NCI-H1092 treated with DMSO at 0.1 percent for 48 hours (cell line): ENCODE results near the gene MAPK8.
A peak's percentile ranks its signal among the peaks of the same experiment; 100 is the strongest.
"Not testable (repeated sequence)": the region's sequence is repeated elsewhere in the genome, so short reads cannot be mapped to it uniquely, and the experiment has no call there.

Source experiments
- DNase-seq: peaks from one replicate; lab custom pipeline; 2025; lab: John Stamatoyannopoulos, UW

The MAPK8 gene

DNA sequence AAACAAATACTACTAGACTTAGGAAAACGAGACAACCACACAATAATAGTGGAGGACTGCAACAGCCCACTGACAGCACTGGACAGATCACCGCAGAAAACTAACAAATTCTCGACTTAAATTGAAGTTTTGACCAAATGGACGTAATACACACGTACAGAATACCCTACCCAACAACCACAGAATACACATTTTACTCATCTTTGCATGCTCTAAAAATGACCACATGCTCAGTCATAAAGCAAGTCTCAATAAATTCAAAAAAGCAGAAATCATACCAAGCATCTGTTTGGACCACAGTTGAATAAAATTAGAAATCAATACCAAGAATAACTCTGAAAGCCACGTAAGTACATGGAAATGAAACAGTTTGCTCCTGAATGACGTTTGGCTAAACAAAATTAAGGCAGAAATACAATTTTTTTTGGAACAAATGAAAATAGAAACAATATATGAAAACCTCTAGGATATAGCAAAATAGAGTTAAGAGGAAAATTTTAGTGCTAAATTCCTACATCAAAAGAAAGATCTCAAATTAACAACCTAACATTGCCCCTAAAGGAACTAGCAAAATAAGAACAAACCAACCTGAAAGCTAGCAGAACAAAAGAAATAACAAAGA is 30.6 kb downstream of the MAPK8 start:
- no peak for DNase-seq

DNA sequence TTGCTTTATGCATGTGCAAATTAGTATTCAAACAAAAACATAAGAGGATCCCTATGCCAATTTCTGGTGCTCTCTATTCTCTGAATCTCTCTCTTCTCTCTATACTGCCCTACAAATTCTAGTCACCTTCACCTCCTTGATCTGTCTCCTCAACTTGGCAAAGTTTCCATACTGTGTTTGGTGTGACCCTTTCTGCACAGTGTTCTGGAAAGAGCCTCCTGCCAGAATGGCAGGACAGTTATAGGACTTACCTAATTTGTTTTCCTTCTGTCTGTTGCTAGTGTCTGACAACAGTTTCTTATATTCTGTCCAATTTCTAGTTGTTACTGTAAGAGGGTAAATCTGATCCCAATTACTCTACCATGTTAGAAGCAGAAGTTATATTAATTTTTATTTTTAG is 34.3 kb downstream of the MAPK8 start:
- DNase-seq, result no peak

DNA sequence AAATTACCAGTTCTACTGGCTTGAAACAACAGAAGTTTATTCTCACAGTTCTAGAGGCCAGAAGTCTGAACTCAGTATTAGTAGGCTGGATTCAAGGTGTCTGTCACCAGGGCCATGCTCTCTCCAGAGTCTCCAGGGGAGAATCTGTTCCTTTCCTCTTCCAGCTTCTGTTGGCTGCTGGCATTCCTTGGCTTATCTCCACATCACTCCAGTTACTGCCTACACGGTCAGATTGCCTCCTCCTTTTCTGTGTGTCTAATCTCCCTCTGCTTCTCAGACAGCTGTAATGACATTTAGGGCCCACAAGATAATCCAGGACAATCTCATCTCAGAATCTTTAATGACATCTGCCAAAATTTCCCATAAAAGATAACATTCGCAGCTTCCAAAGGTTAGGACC is 36.6 kb downstream of the MAPK8 start:
- DNase-seq, result no peak

DNA sequence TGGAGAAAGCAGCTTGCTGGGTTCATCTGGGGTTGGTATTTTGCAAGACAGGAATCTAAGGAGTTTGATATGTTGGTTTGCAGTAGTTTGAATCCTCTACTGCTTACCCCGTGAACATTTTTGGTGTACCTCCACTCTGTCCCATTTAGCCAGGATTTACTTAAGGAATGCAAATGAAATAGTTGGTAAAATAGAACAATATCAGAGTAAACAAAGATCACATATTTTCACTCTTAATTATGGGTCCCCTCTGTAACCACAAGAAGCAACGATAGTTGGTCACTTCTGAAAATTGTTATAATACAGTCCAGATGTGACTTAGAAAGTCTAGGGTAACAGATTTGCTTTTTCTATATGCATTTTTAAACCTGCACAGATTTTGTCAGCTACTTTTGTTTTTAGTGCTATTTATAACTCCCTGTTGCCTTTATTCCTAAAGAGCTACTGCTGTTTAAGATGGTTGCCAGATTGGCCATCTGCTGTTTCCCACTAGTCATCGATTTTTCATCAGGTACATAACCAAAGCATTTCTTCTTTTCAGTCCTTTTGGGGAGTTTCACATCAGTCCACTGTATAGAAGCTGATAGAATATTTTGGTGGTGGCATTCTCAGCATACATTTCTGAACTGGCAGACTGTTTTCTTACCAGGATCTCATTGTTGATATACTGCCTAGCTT is 37.6 kb downstream of the MAPK8 start:
- no peak for DNase-seq

DNA sequence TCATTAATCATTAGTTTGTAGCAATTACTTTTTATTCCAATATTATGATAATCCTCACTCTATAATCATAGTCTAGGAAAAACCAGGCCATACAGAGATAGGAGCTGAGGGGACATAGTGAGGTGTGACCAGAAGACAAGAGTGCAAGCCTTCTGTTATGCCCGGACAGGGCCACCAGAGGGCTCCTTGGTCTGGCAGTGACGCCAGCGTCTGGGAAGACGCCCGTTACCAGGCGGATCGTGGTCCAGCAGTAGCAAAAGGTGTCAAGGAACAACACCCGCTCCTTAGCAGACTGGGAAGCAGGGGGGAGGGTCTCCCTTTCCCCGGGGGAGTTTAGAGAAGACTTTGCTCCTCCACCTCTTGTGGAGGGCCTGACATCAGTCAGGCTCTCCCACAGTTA is 39.8 kb downstream of the MAPK8 start:
- DNase-seq, result not testable (repeated sequence)

DNA sequence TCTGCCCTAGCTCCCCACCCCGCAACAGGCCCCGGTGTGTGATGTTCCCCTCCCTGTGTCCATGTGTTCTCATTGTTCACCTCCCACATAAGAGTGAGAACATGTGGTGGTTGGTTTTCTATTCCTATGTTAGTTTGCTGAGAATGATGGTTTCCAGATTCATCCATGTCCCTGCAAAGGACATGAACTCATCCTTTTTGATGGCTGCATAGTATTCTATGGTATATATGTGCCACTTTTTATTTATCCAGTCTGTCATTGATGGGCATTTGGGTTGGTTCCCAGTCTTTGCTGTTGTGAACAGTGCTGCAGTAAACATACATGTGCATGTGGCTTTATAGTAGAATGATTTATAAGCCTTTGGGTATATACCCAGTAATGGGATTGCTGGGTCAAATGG is 41.1 kb downstream of the MAPK8 start:
- DNase-seq, result not testable (repeated sequence)

DNA sequence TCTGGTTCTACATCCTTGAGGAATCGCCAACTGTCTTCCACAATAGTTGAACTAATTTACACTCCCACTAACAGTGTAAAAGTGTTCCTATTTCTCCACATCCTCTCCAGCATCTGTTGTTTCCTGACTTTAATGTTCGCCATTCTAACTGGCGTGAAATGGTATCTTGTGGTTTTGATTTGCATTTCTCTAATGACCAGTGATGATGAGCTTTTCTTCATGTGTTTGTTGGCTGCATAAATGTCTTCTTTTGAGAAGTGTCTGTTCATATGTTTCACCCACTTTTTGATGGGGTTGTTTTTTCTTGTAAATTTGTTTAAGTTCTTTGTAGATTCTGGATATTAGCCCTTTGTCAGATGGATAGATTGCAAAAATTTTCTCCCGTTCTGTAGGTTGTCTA is 41.5 kb downstream of the MAPK8 start:
- DNase-seq, result not testable (repeated sequence)

DNA sequence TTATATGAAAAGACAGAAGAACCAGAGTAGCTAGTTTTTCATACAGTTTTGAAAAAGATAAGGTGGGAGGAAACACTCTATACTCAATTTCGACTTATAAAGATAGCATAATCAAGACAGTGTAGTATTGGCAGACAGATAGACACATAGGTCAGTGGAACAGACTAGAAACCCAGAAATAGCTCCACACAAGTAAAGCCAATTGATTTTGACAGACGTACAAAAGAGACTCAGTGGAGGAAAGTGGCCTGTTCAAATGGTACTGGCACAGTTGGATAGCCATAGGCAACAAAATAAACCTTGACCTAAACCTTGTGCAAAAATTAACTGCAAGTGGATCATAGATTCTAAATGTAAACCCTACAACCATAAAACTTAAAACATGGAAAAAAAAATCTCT is 46.8 kb downstream of the MAPK8 start:
- DNase-seq, result no peak

DNA sequence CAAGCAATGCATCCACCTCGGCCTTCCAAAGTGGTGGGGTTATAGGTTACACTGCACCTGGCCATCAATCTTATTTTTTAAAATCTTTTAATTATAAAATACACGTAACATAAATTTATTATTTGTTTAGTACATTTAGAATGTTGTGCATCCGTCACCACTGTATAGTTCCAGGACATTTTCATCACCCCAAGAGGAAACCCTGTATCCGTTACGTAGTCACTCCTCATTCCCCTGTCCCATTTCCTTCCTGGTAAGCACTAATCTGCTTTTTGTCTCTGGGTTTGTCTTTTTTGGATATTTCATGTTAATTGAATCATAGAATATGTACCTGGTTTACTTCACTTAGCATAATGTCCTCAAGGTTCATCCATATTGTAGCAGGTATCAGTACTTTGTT is 51.2 kb downstream of the MAPK8 start:
- no peak for DNase-seq

DNA sequence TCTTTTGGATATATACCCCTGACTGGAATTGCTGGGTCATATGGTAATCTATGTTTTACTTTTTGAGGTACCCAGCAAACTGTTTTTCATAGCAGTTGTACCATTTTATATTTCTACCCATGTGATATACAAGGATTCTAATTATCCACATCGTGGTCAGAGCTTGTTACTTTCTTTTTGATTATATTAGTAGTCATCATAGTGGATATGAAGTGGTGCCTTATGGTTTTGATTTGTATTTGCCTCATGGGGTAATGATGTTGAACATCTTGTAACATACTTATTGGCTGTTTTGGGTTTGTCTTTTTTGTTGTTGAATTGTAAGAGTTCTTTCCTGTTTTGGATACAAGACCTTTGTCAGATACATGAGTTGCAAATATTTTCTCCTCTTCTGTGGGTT is 51.7 kb downstream of the MAPK8 start:
- no peak for DNase-seq

DNA sequence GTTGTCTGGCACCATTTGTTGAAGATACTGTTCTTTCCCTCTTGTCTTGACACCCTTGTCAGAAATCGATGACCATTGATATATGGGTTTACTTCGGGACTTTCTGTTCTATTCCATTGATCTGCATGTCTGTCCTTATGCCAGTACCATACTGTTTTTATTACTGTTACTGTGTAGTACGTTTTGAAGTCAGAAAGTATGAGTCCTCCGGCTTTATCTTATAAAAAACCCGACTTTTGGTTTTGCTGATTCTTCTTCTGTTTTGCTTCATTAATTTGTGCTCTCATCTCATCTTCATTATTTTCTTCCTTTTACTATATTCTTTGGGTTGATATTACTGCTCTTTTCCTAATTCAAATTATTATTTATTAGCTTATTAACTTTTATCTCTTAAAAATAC is 52.4 kb downstream of the MAPK8 start:
- DNase-seq, result no peak

DNA sequence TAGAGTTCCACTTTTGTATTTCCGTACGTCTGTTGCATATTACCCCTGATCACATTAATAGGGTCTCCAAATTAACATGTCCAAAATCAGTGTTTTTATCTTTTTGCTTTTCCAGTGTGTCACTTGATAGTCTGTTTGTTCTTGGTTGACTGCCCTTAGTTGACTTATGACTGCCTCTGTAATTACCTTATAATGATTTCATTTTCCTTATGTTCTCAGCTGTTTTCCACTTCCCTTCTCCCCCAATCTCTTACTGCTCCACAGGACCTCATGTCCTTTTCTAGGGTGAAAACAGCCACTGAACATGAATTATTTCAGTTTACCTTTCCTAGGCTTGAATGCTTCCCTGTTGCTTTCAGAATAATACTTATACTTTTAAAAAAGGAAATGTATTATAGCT is 54.7 kb downstream of the MAPK8 start:
- DNase-seq, result peak; percentile 8

DNA sequence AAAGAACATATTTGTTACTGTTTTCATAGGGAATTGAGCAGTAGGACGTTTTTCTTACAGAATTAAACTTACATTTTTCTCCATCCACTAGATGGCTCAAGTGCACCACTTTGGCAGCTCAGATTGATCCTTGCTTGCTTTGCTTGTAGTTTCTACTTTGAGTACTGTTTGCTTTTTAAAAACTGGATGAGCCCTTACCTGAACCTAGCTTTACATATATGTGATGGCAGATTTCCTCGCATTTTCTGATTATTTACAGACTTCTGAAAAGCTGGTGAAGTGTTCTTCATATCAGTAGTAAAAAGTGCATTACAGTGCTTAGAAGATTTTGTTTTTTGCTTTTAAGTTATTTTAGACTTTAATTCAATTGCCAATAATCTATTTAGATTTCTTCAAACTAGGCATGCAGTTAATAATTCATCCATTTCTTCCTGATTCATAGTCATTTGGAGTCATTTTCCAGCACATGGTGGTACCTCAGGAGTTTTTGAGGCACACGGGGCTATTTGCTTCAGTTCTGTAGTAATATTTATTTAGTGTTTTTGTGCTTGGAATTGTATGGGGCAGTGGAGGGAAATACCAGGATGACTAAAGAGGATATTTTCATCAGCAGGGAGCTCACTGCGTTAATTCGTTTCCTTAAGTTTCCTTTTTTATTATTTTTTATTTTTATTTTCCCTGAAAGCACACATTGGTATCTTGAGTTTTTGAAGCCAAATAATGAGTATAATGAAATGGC is 57.3 kb downstream of the MAPK8 start:
- peak; percentile 55 for DNase-seq

DNA sequence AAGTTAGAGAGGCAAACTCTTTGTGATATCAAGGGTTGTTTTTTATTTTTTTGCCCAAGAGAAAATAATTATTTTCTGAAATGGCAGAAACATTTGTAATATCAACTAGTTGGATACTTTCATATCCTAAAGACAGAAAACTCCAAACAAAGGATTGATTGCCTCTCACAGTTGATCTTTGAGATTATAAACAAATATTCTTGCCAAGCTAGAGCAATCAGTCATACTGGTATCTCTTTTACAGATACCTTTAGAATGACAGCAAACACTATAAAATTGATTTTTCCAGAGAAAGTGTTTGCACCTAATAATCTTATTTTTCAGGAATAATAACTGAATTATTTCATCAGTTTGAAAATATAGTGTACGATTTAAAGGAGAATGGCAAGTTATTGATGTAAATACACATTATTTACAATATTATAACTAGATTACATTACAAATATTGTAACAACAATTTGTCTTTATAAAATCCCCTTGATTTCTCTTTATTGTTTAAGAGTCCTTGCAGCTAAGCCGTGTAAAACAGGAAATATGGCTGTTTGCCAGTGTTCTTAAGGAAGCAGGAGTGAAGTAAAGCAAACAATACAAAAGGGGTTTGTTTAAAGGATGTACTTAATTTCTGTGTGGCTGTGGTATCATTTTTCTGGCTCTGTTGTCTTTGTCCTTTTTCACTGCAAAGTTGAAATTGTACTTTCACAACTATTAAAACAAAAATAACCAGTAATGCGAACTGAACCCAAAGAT is 58.4 kb downstream of the MAPK8 start:
- DNase-seq, result peak; percentile 30

DNA sequence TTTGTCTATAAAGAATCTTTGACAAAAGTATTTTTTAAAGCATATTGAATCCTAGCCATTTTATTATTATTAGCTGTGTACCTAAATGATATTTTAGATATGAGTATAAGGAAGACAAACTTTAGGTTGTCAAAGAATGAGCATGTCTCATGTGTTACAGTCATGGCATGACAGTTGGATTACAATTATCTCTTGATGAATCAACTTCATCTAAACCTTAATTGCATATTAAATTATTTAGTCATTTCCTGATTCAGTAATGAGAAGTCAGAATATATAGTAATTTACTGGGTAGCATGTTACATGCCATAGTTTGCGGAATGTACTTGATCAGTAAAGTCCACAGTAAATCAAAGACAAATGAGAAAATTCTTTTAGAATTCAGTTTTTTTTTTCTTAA is 59.2 kb downstream of the MAPK8 start:
- DNase-seq, result no peak

DNA sequence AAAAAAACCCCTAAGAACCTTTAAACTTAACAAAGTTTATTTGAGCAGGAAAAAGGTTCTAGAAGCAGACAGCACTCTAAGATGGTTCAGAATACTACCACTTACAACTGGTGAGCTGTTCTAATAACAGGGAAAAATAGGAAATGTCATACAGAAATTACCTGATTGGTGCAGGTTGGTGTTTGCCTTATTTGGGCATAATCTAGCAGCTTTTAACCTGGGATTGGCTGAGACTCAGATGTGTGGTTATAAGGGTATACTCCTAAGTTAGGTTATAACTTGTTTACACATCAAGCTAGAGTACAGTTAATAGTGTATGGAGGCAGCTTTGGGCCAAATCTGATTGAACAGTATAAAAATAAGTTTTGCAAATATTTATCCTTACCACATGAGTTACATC is 59.8 kb downstream of the MAPK8 start:
- DNase-seq, result no peak

DNA sequence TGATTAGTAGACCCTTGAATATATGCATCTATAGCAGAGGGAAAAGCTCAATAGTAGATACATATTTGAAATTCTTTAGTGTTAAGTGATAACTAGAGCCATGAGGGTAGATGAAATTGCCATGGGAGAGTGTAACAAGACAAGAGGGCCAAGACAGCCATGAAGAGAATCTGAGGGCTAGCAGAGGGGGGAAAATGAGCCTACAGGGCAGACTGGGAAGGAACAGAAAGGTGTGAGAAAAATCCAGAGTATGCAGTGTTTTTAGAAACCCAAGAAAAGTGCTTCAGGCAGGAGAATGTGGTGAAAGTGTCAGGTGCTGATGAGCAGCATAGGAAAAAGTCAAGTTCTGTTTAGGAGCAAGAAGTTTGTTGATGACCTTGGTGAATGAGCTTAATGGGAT is 63.0 kb downstream of the MAPK8 start:
- no peak for DNase-seq

DNA sequence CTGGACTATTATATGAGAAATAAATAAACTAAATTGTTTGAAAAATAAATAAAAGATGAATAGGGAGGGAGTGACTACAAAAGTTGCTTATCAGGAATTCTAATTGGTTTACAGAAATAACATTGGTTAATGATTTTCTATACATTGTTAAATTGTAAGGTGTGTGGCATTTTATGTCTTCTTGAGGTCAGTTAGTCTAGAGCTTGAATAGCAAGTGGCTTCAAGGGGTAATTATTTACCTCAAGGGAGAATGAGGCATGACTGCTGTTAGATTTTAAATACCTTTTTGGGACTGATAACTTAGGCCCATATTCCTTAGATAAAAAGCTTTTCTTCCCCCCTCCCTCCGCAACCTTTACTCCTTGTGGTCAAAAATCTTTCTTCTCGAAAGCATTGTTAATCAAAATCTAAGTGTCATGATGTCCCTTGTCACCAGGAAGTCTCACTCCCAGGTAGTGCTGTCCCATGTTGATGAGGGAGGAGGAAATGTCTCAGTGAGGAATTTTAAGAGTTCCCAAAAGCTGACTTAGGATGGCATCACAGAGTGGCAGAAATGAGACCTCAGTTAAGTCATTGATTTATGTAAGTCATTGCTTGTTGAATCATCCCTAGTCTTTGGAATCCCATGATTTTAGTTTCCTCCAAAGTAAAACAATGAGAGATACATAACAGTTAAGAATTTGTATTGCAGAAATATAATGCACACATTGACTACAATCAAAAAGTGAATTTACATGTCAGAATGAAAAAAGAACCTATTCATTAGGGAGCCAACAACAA is 71.5 kb downstream of the MAPK8 start:
- no peak for DNase-seq

DNA sequence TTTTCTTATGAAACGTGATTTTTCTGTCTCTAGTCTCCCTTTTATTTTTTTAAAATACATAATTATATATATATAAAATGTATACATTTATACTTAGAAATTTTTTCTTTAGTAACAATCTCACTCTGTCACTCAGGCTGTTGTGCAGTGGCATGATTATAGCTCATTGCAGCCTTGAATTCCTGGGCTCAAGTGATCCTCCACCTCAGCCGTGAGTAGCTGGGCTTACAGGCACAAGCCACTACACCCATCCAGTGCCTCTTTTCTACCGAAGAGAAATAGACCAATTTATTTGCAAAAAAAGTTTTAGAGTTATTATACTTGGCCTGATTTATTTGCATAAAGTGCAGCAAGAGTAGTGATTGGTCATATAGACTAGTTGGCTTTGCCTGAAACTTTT is 72.2 kb downstream of the MAPK8 start:
- no peak for DNase-seq

DNA sequence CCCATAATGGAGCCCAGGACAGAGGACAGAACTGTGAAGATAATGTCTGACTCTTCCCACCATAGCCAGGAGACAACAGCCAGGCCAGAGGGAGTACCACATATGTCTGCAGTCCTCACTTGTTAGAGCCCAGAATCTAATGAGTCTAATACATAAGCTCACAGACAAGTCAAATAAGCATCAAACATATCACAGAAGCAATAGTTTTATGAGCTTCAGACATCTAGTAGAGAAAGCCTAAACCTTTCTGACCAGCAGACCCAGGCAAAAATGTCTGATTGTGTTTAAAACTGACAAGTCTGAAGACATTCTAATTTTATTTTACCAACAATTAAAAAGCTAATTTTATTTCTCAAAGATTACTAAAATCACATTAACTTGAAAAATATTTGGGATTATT is 75.5 kb downstream of the MAPK8 start:
- no peak for DNase-seq

DNA sequence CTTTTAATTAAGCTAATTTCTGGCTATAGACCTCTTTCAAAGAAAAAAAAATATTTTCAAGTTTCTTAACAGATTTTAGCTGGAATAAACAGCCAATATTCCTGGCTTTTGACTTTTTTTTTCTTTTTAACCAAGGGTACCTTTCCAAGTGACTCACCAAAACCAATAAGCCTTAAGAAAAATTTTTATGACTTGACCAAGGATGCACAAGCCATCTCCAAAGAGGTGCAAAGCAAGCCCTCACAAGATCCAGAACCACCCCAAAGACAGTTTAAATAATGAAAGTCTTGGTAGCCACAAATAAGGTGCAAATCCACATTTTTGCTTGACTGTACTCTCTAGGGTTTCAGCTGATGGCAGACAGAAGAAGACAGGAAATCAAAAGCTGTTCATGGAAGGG is 76.5 kb downstream of the MAPK8 start:
- no peak for DNase-seq

DNA sequence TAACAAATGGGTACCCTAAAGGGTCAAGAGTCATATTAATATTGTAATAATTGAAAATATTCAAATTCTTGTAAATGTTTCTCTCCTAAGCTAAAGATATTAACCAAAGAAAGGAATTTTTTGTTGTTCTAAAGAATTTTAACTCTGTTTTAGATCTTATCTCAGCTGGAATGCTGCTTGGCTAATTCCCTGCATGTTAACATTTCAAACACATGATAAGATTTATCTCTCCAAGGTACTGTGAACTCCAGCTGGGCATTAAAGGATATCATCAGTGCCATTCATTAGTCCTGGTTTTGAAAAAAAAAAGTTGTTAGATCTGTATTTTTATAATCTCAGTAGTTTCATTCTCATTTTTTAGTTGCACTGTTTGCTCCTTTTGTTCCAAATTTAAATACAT is 76.9 kb downstream of the MAPK8 start:
- no peak for DNase-seq
